Keratinocyte (primary cell): ENCODE measurements around the gene ZFYVE26.

Experiments
- EZH2 ChIP-seq: IDR thresholded peaks from one replicate; pipeline ENCODE4 v1.6.1; 2012; ENCODE audit warnings: inconsistent platforms, mild to moderate bottlenecking, low read length, moderate library complexity
- TF ChIP-seq, protein P1 (sequence below), 3 experiments: IDR thresholded peaks in 1 of 3; conservative IDR thresholded peaks in 1 of 3; optimal IDR thresholded peaks in 1 of 3; 2 replicates in 2 of 3; 3 replicates in 1 of 3; pipeline versions ENCODE3 to v1.5.1; 2011; ENCODE audit warnings: low read length in 3 of 3, mild to moderate bottlenecking in 3 of 3, moderate library complexity in 2 of 3, control low read depth in 1 of 3, inconsistent platforms in 1 of 3; ENCODE audit not compliant: insufficient read depth in 2 of 3; ENCODE audit errors: extremely low read depth in 1 of 3

GRCh38 chr14:67762051-67762450, 54.3 kb downstream of the ZFYVE26 start:
- TF ChIP-seq, protein P1, sequence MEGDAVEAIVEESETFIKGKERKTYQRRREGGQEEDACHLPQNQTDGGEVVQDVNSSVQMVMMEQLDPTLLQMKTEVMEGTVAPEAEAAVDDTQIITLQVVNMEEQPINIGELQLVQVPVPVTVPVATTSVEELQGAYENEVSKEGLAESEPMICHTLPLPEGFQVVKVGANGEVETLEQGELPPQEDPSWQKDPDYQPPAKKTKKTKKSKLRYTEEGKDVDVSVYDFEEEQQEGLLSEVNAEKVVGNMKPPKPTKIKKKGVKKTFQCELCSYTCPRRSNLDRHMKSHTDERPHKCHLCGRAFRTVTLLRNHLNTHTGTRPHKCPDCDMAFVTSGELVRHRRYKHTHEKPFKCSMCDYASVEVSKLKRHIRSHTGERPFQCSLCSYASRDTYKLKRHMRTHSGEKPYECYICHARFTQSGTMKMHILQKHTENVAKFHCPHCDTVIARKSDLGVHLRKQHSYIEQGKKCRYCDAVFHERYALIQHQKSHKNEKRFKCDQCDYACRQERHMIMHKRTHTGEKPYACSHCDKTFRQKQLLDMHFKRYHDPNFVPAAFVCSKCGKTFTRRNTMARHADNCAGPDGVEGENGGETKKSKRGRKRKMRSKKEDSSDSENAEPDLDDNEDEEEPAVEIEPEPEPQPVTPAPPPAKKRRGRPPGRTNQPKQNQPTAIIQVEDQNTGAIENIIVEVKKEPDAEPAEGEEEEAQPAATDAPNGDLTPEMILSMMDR (optimal IDR thresholded peaks at IDR 0.05 in 1 of 3, IDR thresholded peaks at IDR 0.05 in 1 of 3, conservative IDR thresholded peaks at IDR 0.05 in 1 of 3; ENCODE audit: extremely low read depth in 1 of 3, insufficient read depth in 2 of 3, low read length in 3 of 3) = no peak
- no peak for TF ChIP-seq EZH2
